Dedifferentiated amniotic fluid mesenchymal stem cell (primary cell): Measurements from ENCODE around the gene DNMT3B.
"Not testable (repeated sequence)": the region's sequence is repeated elsewhere in the genome, so short reads cannot be mapped to it uniquely, and the experiment has no call there.

ENCODE experiments used
- DNase-seq: peaks from one replicate; pipeline ENCODE4 v3.0.0-alpha.2; 2016; ENCODE audit errors: extremely low spot score

Gene DNMT3B

GRCh38 chr20:32761831-32762753, at the start of gene DNMT3B:
DNMT3B (plus strand) TSS chr20:32762385; CDS start chr20:32780324, 17,939 bp downstream.
- no peak for DNase-seq

GRCh38 chr20:32718749-32719348, 43.3 kb upstream of the DNMT3B start:
- no peak for DNase-seq

GRCh38 chr20:32727683-32728082, 34.5 kb upstream of the DNMT3B start:
- DNase-seq: peak; percentile 54

- DNase-seq: not testable (repeated sequence)
These were observed 33.8 kb upstream of the DNMT3B start for GRCh38 chr20:32728435-32728834.

- DNase-seq: not testable (repeated sequence)
These were observed 32.9 kb upstream of the DNMT3B start for GRCh38 chr20:32729334-32729733.

- DNase-seq: no peak
These were observed 30.3 kb upstream of the DNMT3B start for GRCh38 chr20:32731882-32732266.

GRCh38 chr20:32737371-32738223, 24.6 kb upstream of the DNMT3B start:
- no peak for DNase-seq

GRCh38 chr20:32741151-32741550, 21.0 kb upstream of the DNMT3B start:
- DNase-seq: no peak

GRCh38 chr20:32742322-32743236, 19.6 kb upstream of the DNMT3B start:
- no peak for DNase-seq

- DNase-seq: peak; percentile 27
These were observed 18.7 kb upstream of the DNMT3B start, which contains the start of gene COMMD7 for GRCh38 chr20:32743237-32744112. COMMD7 (minus strand) TSS chr20:32743467; CDS start chr20:32743391, 76 bp downstream.

GRCh38 chr20:32749914-32750637, 12.1 kb upstream of the DNMT3B start:
- no peak for DNase-seq

- DNase-seq: no peak
These were observed 10.9 kb upstream of the DNMT3B start for GRCh38 chr20:32751293-32751692.

- no peak for DNase-seq
These were observed 10.3 kb upstream of the DNMT3B start for GRCh38 chr20:32751702-32752457.

GRCh38 chr20:32752458-32753250, 9.5 kb upstream of the DNMT3B start:
- no peak for DNase-seq

- DNase-seq: no peak
These were observed 8.5 kb upstream of the DNMT3B start for GRCh38 chr20:32753731-32754130.

GRCh38 chr20:32756156-32756555, 6.0 kb upstream of the DNMT3B start:
- no peak for DNase-seq

GRCh38 chr20:32761417-32761830, 761 bp upstream of the DNMT3B start:
- no peak for DNase-seq

- no peak for DNase-seq
These were observed 593 bp downstream of the DNMT3B start for GRCh38 chr20:32762754-32763201.
